GM18870 (cell line): ENCODE data around the gene MOB3C.

Experiments
- ATAC-seq: cut with Tn5 transposase; IDR thresholded peaks from one replicate; pipeline ENCODE4 v1.9.1; 2021; ENCODE audit warnings: moderate library complexity; ENCODE audit not compliant: unreplicated experiment

The MOB3C gene

DNA sequence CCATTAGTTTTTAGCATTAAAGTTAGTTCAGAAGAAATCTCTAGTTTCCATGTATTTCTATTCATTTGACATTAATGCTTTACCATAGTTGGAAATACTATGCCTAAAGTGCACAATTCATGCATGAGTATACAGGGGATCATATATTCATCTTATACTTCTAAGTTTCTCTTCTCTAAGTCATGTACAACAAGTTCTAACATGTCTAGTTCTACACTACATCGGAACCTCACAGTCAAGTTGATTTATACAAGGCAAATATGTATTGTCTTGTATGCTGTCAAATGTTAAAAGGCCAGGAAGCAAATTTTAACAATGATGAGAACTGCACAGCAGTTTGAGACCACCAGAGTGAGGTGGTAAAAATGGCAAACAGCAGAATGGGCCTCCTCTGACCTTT is 22.9 kb upstream of the MOB3C start:
- ATAC-seq, result no peak

DNA sequence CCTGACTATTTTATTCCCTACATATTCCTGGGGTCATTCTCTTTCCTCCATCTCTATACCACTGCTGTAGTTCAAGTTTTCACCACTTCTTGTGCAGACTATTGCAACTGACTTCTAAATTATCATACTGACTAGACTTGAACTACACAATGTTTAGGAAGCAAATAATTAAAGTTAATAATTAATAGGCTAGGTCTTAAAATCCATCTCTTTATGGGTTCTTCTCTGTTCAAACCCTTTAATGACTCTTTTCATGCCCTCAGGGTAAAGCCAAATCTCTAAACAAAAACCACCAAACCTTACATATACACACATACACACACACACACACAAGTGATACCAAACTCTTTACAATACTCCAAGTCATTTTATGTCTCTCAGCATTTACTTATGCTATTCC is 22.3 kb upstream of the MOB3C start:
- no peak for ATAC-seq

DNA sequence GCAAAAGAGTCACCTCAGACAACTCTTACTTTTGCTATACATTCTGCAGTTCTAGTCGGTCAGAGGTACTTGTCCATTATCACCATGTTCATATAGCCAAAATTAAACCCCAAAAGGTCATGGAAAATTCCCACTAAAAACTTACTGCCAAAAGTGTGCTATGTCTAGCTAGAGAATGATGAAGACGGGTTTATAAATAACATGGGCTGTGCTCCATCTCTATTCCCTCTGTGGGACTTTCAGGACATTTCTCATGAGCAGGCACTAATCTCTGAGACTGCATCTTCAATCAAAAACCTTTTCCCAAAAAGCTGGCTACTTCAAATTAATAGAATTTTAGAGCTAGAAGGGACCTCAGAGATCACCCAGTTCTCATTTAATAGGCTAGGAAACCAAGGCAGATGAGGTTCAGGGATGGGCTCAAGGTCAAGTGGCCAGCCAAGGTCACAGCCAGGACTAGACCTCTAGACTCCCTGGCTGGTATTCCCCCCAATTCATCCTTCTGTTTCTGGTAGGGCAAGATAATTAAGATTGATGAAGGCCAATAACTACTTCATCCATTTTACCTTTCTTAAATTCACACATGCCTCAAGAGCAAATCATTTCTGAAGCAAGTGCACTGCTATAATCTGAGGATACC is 21.0 kb upstream of the MOB3C start:
- ATAC-seq, result no peak

DNA sequence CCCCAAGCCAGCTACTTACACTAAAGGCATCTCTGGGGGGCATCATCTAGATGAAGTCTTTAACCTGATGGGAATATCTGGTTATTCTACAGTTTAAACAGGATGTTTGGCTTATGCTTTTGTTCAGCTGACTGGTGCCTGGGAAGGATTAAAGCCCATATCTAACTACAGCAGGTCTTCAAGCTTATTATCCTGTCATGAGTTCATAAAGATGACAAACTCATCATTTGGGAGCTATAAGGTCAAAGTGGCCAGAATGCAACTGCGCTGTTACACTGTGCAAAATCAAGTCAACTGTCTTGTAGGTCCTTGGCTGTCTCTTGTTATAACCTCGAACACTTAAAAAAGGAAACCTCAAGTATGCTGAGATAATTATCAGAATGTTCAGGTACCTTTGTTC is 18.6 kb upstream of the MOB3C start:
- ATAC-seq, result no peak

DNA sequence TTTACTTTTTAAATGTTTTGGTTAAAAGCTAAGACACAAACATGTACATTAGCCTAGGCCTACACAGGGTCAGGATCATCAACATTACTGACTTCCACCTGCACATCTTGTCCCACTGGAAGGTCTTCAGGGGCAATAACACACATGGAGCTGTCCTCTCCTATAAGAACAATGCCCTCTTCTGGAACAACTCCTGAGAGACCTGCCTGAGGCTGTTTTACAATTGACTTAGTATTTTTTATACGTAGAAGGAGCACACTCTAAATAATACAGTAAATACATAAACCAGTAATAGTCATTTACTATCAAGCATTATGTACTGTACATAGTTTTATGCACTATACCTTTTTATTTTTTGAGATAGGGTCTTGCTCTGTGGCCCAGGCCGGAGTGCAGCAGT is 14.1 kb upstream of the MOB3C start:
- no peak for ATAC-seq

DNA sequence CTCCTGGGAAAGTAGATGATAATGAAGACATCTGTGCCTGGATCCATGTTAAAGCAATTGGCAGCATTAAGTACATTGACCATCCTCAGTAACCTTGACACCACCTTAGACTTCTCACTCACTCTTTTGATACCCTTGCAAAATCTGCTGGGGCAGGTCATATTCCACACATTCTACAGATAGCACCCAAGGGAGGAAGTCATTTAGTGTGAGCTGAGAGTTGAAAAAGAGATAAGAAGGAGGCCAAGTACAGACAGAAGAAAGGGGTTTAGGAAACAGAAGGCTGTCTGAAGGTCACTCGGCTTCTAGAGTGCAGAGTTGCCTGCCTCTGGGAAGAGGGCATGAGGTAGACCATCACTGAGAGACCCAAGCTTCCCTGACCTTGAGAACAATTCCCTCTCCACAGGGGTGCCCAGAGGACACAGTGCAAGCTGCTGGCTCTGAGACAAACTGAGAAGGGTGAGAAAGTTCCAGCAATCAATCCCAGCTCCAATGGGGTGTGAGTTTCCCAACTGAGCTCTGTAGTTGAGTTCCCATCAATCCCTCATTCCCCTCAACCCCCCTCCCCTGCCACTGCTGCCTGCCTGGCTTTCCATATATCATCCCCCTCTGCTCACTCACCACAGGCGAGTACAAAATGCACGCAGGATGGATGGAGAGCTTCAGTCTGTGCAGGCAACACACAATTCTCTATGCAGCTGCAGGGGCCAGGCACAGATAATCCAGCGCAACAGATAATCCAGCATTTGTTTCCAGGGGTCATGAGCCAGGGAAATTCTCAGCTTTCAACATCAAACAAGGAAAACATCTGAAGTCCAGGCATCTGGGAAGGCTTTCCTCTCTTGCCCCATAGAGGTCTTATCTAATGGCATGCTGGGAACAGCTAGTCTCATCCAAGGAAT is 7.4 kb upstream of the MOB3C start:
- no peak for ATAC-seq

DNA sequence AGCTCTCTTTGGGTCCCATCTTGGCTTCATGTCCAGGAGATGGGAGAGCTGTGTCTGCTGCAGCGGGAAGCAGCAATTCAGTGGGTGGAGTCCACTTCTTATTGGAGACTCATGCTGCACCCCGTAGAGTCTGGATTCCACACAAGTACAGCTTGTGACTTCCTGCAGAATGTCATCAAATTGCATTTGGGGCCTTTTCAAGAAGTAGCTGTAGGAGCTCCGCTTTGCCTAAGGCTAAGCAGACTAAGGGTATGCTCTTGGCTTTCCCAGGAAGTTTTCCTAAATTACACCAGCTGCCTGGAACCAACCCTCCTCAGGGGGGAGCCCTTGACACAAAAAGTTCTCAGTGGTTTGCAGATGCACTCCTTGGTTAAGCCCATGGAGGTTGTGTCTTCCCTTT is 5.7 kb upstream of the MOB3C start:
- ATAC-seq, result no peak

DNA sequence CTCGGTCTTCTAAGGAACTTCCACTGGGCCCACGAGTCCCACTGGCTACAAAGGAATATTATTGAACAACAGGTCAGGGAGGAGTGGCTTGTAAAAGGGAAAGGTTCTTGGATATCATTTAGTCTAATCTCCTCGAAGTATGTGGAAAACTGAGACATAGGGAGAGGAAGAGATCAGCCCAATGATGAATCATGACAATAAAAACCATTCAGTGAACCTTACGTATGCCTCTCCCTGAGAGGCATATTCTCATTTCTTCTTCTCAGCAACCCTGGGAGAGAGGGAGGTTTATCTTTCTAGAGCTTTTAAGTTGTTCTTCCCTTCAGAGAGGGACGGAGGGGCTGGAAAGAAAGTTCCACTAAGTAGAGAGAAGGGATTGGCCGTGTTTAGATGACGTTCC is 5.3 kb upstream of the MOB3C start:
- ATAC-seq, result no peak

DNA sequence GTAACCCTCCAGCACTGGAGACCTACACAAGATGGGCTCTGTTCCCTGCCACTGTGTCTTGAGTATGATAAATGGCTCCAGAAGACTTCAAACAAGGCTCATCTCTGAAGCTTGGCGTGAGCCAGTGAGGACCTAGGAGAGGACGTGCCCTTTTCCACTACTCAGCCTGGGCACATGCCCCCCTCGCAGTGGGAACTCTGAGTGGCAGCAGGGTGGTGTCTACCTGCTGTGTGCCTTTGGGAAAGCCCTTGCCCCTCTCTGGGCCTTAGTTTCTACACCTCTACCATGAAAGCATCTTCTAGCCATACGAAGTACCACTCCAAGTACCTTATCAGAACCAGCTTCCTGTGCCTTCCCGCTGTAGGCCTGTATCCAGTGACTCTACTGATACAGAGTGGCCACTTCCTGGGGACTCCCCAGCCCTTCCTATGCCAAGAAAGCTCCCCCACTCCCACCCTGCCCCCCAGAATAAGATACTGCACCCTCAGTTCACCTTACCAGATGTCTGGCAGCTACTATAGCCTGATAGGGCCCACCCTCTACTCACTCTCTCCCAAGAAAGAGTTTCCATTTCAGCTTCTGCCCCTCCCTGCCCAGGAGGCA is 3.1 kb upstream of the MOB3C start:
- no peak for ATAC-seq

DNA sequence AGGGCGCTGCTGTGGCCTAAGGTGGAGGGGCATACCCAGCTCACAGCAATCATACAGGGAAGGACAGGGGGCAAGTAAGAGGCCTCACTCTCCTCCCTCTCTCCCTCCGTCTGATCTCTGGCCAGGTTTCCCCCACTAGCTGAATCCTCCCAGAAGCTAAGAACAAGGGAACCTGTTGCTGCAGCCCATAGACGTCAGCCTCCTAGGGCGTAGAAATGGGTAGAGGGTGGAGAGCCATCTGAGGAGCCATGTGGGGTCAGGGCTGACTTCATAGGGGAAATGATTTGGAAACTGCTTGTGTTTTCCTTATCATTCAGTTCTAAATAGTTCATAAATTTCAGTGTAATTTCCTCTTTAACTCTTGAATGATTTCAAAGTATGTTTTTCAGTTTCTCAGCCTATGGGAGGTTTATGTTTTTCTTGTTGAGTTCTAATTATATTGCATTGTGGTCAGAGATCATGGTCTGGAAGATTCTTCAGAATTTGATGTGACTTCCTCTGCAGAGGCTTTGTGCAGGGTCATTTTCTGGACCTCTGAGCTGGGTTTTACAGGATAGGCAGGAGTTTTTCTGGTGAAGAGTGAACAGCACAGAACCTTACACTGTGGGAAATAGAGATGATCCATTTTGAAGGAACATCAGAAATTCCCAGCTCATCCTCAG is 2.3 kb upstream of the MOB3C start:
- no peak for ATAC-seq

DNA sequence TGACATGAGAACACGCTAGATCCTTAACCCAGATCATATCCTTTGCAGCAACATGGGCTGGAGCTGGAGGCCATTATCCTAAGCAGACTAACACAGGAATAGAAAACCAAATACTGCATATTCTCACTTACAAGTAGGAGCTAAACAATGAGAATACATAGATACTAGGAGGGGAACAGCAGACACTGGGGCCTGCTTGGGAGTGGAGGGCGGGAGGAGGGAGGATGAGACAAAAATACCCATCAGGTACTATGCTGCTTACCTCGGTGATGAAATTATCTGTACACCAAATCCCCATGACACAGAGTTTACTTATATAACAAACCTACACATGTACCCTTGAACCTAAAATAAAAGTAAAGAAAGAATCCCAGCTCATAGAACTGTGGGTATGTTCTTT is 1.2 kb upstream of the MOB3C start:
- ATAC-seq, result no peak

DNA sequence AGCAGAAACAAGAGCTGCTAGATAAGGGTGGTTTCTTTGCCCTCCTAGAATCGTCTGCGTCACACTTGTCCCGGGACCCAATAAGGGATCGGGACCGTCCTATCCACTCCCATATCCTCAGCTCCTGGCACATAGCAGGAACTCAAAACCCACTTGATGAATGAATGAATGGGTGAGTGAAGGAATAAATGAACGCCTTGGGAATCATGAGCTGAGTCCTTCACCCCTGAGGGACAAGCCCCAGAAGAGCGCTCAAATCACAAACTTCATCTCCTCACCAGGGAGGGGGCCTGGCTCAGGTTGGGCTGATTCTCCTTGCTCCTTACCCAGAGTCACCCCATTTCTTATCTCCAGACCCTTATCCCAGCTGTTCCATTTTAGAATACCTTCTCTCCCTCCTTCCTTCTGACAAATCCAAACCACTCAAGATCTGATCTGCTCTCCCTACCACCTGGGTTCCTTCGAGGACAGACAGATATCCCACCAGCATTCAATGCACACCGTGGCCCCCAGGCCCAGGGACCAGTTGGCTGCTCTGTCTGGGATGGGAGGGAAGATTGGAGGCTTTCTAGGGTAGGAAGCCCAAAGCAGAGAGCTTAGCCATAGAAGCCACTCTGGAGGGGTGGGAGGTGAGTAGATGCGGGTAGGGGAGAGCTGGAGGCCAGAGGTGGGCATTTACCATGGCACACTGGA is 643 bp upstream of the MOB3C start:
- ATAC-seq, result no peak

DNA sequence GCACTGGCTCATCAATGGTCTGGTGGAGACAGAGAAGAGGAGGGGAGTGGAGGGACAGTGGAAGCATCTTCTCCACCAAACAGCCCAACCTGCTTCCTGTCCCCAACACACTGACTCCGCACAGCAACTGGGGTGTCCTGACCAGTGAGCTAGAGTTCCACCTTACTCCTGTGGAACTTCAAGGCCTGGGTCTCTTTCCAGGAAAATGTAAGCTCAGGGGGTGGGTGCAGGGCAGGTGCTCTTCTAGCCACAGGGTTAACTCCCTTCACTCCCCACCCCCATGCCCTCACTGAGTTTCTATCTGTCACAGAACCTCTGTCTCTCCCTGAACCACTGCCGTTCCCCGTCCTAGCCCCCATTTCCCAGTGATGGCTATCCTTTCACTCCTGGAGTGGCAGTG is 876 bp downstream of the MOB3C start:
- no peak for ATAC-seq

DNA sequence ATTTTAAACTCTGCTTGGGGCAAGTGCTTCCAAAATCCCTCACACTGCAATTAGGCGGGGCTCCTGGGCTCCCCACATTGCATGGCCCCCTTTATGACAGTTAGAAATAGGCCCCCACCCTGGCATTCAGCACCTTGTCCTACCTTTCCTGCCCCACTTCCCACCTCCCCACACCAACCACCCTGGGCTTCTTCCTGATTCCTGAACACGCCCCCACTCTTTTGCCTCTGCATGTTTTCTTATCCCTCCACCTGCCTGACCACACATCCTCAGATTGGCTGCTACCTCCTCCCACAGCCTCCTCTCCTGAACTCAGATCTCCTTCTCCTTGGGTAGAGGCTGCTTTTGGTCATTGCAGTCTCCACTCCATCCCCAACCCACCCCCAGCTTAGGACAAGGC is 1.5 kb downstream of the MOB3C start:
- no peak for ATAC-seq

DNA sequence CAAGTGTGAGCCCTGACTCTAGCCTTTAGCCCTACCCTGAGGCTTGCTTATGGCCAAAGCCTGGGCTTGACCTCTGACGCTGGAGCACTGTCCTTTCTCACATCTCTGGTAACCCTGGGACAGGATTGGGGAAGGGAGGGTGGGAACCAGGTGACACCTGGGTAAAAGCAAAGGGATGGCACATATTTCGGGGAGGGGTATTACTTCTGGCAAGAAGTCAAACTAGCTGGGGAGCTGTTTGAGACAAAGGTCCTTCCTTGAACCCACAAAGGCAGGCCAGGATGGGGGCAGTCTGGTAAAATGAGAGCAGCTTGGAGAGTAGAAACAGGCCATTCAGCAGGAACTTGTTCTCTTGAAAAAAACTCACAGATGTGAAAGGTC is 2.0 kb downstream of the MOB3C start:
- ATAC-seq, result no peak

DNA sequence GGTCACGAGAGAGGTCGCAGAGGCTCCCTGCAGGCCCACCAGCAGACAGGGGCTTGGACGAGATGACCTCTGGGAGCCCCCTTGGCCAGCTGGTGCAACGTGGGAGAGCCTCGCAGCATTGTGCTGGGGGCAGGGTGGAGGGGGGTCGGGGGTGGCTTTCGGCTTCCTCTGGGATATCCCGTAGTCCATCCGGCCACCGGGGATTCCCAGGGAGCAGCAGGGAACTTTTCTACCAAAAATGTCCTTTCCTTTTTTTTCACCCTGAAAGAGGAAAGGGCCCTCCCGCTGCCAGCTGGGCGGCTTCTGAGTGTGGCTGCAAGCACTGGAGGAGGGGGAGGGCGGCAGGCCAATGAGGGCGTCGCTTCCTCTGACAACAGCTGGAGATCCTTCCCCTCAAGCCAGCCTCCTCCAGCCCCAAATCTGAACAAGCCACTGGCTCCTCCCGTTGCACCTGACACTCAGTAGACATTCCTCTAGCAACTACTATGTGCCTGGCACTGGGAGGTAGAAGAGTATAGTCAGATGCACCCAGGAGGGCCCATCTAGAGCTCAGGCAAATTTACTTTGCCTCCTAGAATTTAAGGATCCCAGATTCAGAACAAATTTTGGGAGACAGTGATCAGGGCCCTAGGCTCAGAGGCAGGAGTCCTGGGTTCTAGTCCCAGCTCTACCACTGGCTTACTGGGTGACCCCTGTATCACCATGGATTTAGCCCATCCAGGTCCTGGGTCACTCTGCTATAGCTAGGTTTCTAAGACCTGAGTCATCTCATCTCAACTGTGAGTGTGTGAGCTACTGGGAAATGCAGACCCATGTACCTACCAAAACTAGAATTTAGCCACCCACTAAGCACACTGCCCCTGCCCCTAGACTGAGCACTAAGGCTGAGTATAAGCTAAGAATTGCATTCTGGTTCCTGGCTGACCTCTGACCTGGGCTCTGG is 2.7 kb downstream of the MOB3C start:
- ATAC-seq, result no peak

DNA sequence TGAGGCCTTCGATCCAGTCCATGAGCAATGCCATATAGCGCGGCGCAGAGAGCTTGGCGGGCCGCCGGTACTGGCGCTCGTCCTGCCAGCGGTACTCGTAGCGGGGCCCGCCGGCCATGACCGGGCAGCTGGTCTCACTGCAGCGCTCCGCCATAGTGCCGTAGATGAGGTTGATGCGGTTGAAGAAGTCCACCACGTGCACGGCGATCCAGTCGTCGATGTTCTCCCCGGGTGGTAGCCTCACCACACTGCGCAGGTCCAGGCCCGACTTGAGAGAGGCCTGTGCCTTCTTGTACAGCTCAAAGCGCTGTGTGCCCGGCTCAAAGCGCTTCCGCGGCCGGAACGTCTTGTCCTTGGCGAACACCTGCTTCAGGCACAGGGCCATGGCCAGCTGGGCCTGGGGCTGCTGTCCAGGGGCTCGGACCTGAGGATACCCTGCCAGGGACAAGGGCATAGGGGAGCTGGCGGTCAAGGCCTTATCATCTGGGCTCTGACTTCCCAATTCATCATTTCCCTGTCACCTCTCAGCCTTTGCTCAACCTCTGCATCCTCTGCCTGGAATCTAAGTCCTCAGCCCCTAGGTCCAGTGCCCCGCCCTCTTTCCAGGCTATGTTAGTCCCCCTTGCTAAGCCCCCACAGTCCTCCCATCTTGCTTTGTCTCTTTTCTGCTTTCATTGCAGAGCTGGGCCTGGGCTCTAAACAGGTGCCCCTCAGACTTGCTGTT is 3.5 kb downstream of the MOB3C start:
- no peak for ATAC-seq

DNA sequence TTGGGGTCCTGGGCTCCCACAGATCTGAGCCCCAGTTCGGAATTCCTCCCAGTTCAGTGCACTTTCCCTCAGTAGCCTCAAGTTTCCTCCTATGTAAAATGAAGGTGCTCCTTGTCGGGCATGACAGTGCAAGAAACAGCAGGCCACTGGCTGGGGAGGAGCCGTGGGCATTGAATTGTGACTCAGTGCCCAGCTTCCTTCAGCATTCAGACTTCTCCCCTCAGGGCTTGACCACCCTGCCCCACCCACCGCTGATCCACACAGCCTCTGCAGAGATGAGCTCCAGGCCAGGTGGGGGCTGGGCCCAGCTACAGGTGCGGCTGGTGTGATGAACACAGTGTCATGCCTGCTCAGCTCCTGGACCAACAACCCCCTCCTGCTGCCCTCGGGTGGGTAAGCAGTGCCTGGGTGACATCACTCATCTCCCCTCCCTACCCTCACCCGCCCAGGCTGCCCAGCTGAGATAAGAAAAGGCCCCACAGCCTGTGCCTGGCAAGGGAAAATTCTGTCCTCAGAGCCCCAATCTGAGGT is 4.9 kb downstream of the MOB3C start:
- ATAC-seq, result no peak
